Cerebellar nuclear complex (tissue), 1 donor: ENCODE results near the gene PIK3R4.
A peak's percentile ranks its signal among the peaks of the same experiment; 100 is the strongest.

Experiments used
- DNase-seq, 2 experiments: peaks; one replicate each; lab custom pipeline; 2025; lab: John Stamatoyannopoulos, UW

PIK3R4 gene

DNA sequence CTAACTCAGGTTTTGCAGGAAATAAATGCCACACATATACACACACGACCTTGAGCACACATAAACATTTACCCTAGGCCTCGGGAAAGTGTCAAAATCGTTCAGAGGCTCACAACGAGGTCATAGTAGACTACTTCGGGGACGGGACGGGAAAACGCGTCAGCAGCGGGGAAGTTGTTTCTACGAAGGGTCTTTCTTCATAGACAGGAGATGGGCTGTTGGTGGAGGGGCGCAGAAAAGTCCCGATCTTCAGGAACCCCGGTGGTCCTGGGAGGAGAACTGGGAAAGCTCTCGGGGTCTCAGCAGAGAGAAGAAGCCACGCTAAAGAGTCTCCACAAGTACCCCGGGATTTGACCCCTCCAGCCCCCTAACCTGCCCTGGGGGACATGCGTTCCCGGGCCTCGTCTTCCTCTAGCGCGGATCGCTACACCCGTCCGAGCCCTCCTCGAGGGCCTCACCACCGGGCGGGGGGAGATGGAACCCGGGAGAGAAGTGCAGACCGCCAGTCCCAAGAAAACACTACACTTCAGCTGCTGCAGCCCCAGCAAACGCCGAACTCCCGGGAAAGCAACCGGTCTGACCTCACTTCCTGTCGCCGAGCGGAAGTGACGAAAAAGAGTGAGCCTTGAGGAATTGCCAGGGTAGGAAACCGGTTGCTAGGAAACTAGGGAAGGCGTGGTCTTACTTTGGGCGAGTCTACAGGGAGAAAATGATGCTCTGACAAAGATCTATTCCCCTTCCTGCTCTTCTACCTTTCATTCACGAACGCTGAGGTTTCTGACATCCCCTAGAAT lies at the start of gene PIK3R4:
PIK3R4 (minus strand) TSS at position 584 of the 794 bp plus-strand sequence. CDS start 1,611 bp downstream, outside the sequence.
- peak; percentile 88 to 99 for DNase-seq

DNA sequence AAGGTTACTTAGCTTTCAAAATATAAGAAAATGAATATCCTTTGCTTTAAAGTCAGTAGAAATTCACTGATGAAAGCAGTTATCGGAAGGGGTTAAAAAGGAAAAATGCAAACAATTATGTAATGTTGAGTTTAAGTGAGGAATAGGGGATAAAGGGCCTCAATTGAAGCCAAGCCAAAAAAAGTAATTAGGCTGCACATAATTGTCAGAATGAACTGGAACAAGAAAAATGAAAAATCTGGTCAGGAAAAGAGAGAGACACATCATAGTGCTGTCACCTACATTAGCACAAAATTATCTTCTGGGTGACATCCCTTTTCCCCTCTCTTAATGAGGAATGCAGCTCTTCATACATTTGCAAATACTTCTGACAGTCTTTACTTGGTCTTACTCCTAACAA lies 48.8 kb upstream of the PIK3R4 start:
- DNase-seq, result no peak

DNA sequence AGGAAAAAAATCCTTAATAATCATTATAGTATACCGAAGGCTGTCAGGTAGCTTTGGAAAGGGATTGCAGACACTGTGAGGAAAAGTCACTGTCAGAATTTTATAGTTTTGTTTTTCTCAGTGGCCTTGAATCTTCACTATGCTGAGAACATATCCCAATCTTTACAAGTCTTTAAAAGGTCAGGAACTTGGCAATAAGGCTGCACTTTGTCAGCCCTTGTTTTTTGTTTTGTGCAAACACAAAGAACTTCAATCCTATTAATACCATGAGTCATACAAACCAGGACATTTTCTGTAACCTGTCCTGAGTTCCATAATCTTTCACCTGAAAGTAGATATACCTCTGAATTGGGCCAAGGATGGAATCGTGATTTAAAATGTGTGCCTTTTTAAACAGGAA lies 45.6 kb upstream of the PIK3R4 start:
- DNase-seq, result no peak

DNA sequence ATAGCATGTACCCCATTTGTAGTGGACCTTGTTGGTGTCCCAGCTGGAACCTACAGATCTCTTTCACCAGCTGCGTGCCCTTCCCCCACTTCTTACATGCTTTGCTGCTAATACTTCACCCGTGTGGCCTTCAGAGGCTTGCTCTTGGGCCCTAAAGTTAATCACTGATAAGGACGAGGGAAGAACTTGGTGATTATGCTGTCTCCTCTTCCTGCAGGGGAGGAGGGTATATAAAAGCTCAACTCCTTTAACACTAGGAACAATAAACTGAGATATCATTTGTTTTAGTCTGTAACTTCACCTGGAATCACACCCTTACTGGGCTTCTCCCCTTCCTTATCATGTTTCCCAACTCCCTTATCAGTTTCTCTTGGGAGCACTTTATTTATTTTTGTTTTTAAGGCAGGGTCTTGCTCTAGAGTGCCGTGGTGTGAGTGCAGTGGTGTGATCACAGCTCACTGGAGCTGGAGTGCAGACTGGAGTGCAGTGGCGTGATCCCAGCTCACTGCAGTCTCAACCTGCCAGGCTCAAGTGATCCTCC lies 43.2 kb upstream of the PIK3R4 start:
- DNase-seq, result no peak

DNA sequence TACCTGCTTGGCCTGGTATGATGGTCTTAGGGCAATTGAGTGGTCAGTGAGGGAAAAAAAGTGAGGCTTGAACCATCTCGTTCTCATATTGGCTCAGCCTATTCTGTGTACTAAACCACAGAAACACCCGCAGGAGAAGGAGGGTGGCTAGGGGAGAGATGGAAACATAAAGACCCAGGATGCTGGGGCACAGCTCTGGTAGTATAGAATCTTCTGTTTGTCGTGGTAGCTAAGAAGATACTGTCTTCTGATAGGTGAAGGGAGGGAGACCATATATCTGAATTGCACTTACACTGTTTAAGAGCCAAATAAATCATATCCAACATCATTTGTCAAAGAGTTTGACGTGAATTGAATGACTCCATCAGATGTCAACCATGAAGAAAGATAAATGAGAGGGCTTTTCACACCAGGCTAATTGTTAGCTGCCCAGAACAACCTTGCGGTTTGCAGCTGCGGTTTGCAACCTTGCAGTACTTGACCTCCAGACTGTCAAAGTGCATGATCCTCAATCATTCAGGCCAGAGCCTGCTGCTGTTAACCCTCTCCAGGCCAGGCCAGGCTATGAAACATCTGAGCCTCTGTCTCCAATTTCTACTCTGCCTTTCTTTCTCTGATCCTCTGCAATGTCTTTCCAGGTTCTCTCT lies 40.9 kb upstream of the PIK3R4 start:
- DNase-seq, result no peak

DNA sequence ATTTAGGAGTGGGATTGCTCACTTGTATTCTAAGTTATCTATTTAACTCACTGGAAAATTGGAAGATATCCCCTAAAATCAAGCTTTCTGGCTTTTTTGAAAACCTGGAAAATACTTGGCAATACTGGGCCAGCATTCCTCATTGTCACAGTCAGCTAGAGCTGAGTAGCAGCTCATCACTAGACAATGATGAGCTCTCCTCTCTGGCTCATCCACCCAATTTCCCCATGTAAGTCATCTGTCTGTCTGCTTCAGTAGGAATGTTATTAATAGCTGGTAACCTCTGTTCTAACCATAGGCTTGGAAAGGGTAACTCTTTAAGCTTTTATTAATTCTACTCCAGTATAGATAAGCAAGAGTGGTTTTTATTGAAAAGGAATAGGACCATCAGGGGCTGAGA lies 39.7 kb upstream of the PIK3R4 start:
- no peak for DNase-seq

DNA sequence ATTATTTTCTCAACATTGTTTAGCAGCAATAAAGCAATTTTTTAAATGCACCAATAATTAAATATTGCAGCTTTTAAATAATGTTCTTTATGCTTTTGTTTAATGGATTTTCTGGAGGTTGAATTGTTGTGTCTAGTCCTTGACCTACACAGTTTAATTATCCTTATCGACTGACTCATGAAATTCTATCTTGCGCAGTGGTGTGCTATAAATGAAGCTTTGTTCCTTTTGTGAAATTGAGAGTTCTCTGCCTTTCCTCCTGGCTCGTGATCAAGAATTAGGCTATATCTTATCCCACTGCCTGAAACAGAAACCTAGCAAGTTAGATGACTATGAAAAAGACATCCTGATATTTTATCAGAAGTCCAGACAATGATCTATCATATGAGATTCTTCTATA lies 37.0 kb upstream of the PIK3R4 start:
- DNase-seq, result no peak

DNA sequence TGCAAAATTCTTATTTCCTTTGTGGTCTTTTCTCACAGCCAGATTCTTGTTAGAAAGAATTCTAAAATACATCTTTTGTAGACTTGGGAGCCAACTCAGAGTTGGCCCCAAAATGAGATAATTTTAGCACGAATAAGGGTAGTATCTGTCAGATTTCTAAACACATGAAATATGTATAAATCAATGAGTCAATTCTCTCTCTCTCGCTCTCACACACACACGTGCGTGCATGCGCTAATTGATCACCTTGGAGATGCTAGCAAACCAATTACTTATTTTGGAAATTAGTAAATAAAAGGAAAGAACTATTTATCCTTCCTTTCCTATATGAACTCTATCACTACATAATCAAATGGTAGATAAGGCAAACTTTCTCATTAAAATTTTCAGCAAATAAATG lies 32.9 kb upstream of the PIK3R4 start:
- no peak for DNase-seq

DNA sequence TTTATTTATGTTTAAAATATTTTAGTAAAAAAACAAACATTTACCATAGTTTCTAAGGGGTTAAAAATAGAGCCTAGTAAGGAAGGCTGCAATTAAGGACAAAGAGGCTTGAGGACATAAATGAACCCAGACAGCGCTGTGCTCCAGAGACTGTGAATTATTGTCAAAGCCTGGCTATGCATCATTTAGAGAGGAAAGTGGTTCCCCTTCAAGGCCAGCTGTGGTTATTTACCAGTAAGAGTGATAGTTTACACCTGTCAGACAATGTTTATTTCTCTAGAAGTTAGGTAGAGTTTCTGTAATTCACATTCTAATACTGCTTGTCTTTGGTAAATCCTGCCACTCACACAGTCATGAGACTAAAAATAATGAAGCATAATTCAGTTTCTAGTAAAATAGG lies 32.4 kb upstream of the PIK3R4 start:
- no peak for DNase-seq

DNA sequence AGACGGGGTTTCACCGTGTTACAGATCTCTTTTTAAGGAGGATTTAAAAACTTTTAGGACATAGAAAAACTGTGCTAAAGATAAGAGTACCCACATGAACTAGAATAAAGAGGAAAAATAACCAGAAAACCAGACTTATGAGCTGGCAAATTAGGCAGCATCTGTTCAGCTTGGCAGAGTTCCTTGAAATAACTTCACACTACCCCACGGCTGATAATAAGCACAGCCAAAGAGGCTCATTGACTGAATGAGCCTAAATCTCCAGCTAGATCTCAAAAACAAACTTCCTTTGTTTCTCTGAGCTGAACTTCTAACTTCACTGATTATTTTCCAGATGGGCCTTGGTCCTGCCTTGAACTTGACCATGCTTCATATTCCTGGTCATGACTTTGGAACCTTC lies 26.7 kb upstream of the PIK3R4 start:
- DNase-seq, result no peak

DNA sequence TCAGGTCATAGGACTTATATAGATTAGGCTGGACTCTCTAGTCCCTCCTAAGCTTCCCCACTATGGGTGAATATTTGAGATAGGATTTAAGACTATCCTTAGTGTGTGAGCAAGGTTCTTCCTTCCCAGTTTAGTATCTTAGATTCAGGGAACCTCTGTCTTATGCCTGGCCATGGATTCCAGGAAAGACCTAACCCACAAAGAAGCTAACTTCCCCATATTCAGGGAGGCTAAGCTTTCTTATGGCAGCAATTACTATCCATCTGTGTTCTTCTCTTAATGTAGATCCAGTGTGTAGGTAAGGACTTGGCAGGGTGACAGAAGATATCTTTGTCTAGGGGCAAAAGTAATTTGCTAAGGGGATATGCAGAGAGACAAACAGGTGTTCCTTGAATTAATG lies 25.5 kb upstream of the PIK3R4 start:
- DNase-seq, result no peak

DNA sequence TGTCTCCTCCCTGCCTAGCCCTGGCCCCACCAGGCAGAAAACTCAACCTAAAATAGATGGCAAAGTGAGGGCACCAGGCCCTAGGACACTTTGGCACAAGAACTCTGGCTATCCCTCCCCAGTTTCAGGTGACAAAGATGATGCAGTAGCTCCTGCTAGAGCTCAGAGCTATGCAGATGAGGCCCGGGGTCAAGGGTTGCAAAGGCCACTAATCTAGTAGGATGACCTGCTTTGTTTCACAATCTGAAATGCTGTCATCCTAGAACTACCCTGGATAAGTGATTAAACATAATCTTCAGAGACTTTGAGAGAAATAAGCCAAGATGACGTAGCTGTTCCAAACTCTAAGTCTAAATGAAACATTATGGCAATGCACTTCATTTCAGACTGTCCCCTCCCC lies 24.0 kb upstream of the PIK3R4 start:
- no peak for DNase-seq

DNA sequence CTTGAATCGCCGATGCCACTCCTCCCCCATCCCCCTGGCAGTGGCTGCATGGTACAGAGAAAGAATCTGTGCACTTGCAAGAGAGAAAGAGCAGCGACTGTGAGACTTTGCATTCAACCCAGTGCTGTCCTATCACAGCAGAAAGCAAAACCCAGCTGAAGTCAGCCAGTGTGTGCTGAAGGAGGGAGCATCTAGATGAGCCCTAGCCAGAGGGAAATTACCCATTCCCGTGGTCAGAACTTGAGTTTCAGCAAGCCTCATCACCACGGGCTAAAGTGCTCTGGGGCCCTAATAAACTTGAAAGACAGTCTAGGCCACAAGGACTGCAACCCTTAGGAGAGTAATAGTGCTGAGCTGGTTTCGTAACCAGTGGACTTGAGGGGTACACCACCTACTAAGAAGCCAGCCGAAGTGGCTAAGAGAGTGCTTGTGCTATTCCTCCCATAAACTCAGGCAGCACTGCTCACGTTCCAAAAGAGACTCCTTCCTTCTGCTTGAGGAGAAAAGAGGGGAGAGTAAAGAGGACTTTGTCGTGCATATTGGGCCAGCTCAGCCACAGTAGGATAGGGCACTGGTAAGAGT lies 15.2 kb upstream of the PIK3R4 start:
- no peak for DNase-seq

DNA sequence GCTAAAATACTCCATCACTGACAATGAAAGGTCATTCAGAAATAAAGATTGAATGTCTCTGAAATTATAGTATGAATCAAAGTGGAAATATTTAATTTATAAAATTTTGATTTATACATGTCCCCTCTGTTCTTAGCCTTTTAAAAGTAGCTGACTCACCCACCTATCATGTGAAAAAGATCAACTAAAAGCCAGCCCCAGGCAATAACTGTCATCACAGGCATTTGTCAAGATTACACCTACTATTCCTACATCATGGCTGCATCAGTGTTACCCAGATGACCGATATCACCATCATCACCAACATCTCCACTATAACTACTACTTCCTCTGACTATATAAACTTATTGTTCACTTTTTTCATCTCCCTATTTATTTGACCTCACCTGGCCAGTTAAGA lies 14.3 kb upstream of the PIK3R4 start:
- no peak for DNase-seq

DNA sequence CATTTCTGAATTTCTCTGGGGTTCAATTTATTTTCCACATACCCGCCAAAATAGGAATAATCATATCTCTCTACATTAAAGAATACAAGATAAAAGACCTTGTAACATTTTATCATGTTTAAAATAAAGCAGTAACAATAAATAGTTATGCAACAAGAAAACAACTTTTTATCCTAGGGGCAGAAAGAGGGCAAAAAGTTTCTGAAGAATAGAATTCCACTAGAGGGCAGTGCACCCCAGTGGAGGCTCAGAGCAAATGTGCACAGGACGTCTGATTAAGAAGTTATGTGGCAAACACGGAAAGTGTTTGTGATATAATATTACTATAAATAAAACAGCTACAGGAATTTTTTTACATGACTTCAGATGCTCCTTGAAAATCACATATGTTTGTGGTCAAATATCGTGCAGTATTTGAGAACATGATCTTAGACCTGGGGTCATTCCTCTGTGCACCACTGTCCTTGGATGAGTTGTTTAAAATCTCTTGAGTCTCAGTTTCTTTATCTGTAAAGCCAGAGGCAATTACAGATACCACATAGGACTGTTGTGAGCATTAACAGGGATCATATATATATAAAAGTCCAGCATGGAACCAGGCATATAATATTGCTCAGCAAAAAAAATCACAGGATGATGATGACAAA lies 13.2 kb upstream of the PIK3R4 start:
- DNase-seq, result no peak

DNA sequence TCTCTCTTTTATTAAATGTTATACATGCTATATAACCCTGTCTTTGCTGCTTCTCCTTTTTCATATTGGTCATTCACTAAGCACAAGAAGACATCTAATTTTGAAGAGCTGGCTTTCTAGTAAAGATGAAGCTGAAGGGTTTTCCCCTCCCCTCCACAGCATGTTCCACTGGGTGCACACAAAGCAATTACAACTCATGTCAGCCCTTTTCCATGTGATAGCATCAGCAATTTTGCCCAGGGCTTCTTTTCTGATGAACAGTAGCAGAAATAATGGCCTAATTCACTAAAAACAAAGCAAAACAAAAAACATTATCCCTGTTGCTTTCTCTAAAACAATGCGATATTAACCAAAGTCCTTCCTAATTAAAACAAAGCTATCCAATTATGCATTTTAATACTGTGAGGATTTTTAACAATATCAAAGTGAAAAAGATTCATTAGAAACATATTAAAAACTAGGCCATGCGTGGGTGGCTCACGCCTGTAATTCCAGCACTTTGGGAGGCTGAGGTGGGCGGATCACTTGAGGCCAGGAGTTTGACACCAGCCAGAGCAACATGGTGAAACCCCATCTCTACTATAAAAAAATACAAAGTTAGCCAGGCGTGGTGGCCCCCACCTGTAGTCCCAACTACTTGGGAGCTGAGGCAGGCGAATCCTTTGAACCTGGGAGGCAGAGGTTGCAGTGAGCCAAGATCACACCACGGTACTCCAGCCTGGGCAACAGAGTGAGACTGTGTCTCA lies 12.2 kb upstream of the PIK3R4 start:
- DNase-seq, result no peak

DNA sequence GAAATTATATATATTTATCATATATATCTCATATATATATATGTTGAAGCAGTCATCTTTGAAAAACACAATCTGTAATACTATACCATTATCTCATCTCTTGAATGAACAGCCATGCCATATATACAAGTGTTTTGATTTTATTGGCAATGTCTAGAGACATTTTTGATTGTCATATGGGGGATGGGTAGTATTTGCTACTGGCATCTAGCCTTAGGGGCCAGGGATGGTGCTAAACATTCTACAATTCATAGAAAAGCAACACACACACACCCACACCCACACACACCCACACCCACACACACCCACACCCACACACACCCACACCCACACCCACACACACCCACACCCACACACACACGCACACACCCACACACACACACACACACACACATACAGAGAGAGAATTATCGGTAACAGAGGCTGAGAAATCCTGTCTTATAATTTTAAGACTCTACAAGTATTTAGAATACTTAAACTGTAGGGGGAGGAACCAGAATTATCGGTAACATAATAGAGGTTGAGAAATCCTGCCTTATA lies 11.1 kb upstream of the PIK3R4 start:
- no peak for DNase-seq

DNA sequence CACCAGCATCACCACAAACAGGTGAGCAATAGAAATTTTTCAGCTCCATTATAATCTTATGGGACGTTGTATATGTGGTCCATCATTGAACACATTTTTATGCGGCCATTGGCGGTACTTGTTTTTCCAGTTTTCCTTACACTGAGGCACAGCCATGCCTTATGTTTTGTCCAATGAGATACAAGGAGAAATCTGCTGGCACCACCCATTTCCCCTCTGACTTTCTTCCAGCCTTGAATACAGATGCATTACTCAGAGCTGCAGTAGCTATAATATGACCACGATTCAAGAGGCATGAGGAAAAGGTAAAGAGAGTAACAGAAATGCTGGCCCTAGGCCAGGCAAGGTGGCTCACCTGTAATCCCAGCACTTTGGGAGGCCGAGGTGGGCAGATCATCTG lies 9.0 kb upstream of the PIK3R4 start:
- no peak for DNase-seq

DNA sequence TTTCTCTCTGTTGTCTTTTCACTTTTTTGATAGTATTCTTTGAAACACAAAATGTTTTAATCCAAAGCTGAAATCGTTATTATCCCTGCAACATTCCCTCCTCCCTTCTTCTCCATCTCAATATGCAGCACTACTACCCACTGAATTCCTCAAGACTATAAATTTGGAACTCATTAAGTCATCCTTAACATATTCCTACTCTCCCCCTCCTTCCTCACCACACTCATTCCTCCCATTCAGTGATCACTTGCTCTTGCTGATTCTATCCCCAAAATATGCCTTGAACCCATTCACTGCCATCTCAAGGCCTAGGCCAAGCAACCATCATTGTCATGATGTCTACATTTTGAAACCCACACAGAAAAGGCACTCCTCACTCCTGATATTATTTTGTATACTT lies 2.4 kb upstream of the PIK3R4 start:
- no peak for DNase-seq

DNA sequence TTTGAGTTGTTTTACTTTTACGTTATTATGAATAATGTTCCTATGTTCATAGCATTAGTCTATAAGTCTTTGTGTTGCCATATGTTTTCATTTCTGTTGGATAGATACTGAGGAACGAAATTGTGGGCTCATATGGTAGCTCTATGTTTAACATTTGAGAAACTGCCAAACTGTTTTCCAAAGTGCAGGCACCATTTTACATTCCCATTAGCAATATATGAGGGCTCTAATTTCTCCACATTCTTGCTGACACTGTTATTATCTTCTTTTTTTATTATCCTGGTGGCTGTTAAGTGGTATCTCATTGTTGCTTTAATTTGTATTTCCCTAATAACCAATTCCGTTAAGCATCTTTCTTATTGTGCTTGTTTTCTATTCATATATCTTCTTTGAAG lies 1.8 kb upstream of the PIK3R4 start:
- DNase-seq, result no peak

DNA sequence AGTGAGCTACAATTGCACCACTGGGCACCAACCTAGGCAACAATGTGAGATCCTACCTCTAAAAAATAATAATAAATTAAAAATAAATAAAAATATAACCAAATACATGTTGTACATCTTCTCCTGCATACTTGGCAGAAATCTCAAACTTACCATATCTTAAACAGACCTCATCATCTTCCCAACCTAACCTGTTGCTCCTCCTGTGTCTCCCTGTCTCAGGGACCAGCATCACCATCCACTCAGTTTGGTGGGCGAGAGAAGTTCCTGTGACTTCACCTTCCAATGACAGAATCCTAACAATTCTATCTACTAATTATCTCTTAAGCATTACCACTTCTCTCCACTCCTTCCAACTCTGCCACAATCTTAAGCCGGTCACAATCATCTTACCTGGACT lies 3.3 kb downstream of the PIK3R4 start:
- no peak for DNase-seq
